ENCODE data around the gene FAAP100.

FAAP100 gene

GRCh38 chr17:81552244-81553017 lies at the start of gene FAAP100:
TSS of gene FAAP100 (minus strand) at chr17:81552353. CDS start at chr17:81552330, 23 bp downstream.
- POLR2A ChIA-PET: interaction anchor here (0.5 to 1.4 kb wide), 10 partner anchors 9 to 373 kb away, joined by 3 to 7 read pairs (median 3); partner anchors contain the start of genes ACTG1, ARL16 and HGS
- DNase-seq (ENCODE audit: extremely low spot score): peak; percentile 94

GRCh38 chr17:81601525-81602120 lies 49.5 kb upstream of the FAAP100 start:
- POLR2A ChIA-PET: no interaction called here

More at GRCh38 chr17:81552244-81553017, at the start of gene FAAP100:
- no peak for TF ChIP-seq CTCF (IDR thresholded peaks at IDR 0.05; ENCODE audit: control extremely low read depth, extremely low read depth, low read depth, missing control alignments)
- CTCF ChIA-PET: interaction anchor here (1.1 to 2.5 kb wide), 4 partner anchors 9 to 49 kb away, joined by 3 to 8 read pairs (median 6); no protein-coding TSS in a partner anchor

DNA sequence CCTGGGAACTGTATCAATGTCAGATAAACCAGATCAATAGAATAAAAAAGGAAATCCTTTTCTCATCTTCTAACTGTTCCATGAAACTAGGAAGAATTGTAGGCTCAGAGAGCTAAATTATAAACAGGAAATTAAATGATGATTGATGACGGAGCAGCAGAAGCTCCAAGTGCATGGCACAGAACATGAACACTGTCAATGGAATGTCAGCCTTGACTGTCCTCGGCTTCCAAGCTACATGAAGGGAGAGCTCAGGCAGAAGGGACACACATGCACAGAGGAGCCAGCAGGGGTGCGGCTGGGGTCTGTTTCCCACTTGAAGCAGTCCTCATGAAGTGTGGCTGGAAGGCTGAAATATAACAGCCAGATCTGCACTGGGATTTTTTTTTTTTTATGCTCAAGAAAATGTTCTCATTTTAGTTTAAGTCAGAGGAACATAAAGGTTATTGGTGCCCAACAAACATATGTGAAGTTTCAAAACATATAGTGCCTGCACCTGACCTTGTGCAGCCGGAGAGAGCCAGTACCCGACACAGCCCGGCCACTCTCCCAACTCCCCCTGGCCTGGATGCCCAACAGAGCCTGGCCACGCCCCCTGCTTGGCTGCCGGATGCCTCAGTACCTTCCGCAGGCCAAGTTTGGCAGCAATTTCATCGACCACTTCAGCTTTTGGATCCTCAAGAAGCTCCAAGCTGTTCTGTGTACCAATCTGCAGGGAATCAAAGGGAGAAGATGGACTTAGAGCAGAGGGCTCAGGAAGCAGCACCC lies 47.8 kb upstream of the FAAP100 start:
- DNase-seq (ENCODE audit: extremely low spot score): no peak
- ChIA-PET POLR2A (no interaction called here), CTCF (interaction anchor here (0.8 to 3.4 kb wide), 20 partner anchors 8 to 347 kb away, joined by 3 to 27 read pairs (median 6); no protein-coding TSS in a partner anchor)
- no peak for TF ChIP-seq CTCF (IDR thresholded peaks at IDR 0.05; ENCODE audit: control extremely low read depth, extremely low read depth, low read depth, missing control alignments)

More at GRCh38 chr17:81601525-81602120, 49.5 kb upstream of the FAAP100 start:
- TF ChIP-seq CTCF (IDR thresholded peaks at IDR 0.05; ENCODE audit: control extremely low read depth, extremely low read depth, low read depth, missing control alignments): peak; percentile 64
- peak; percentile 77 for DNase-seq (ENCODE audit: extremely low spot score)
- CTCF ChIA-PET: interaction anchor here (0.6 to 3.4 kb wide), 36 partner anchors 8 to 349 kb away, joined by 3 to 27 read pairs (median 6); partner anchors contain the start of genes FAAP100 and NPLOC4

DNA sequence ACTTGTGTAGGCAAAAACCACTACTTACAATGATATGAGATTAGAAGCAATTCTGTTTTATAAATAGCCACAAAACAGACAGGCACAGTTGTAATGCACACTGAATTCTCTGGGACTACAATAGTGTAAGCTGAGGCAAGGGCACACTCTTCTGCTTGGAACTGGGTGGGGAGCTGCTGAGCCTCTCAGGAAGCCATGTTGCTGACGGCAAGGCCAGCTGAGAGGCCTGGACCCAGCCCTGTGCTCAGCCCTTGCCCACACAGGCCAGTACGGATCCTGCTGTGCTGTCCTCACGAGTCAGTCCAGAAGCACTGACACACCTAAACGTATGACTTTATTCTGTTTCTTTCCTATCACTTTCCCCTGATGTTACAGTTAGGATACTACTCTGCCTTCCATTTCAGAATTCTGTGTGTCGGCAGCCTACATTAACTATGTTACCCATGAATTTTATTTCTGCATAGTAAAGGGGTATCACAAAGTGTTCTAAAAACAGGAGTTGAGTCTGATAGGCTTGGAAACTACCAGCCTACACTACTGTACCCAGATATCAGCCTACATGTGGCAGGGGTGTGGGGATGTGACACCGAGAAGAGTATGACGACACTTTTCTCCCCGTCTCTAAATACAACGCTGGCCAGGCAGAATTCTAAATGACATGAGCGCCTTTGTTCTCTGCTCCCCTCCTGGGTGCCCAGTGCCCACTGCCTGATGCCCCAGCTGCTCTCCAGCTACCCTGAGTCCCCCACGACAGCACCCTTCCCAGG lies 41.1 kb upstream of the FAAP100 start:
- no peak for DNase-seq (ENCODE audit: extremely low spot score)
- ChIA-PET CTCF (no interaction called here), POLR2A (no interaction called here)
- TF ChIP-seq CTCF (IDR thresholded peaks at IDR 0.05; ENCODE audit: control extremely low read depth, extremely low read depth, low read depth, missing control alignments): no peak

DNA sequence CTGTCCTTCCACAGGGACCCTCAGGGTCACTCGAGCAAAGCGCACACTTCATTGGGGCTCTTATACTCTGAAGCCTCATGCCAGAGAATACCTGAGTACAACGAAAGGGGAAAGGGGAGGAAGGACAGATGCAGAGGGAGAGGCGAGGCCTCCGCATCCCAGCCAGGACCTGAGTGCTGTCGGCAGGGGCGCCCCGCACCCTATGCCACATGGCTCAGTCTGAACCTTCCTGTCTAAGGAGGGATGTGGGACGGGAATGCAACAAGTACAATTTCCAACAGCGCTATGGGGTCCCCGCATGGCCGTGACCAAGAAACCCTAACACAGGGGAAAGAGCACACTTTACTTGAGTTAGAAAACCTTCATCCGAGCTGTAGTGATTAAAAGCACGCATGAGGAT lies 39.8 kb upstream of the FAAP100 start:
- no peak for TF ChIP-seq CTCF (IDR thresholded peaks at IDR 0.05; ENCODE audit: control extremely low read depth, extremely low read depth, low read depth, missing control alignments)
- no peak for DNase-seq (ENCODE audit: extremely low spot score)
- ChIA-PET POLR2A (no interaction called here), CTCF (interaction anchor here (1.8 kb wide), 1 partner anchor 9 kb away, joined by 6 read pairs; no protein-coding TSS in a partner anchor)

All from GM10248 (cell line).